Cerebellar cortex (tissue), 1 donor: ENCODE results near the gene MFAP3L.

Experiments used
- DNase-seq: peaks from one replicate; pipeline ENCODE4 v3.0.0-alpha.2; 2015; ENCODE audit warnings: low spot score

MFAP3L gene

GRCh38 chr4:170022211-170022610 is 4.0 kb downstream of the MFAP3L start:
- DNase-seq = no peak

- no peak for DNase-seq
Measured at GRCh38 chr4:170017252-170017651, 8.9 kb downstream of the MFAP3L start.

- DNase-seq = peak; percentile 80
Measured at GRCh38 chr4:170015285-170015684, 10.9 kb downstream of the MFAP3L start.

- peak; percentile 92 for DNase-seq
Measured at GRCh38 chr4:170014359-170015011, 11.7 kb downstream of the MFAP3L start.

- DNase-seq = no peak
Measured at GRCh38 chr4:170012629-170012958, 13.6 kb downstream of the MFAP3L start.

- peak; percentile 84 for DNase-seq
Measured at GRCh38 chr4:170011921-170012628, 14.1 kb downstream of the MFAP3L start.

GRCh38 chr4:170009291-170009690 is 16.9 kb downstream of the MFAP3L start:
- DNase-seq = no peak

GRCh38 chr4:170008801-170009200 is 17.4 kb downstream of the MFAP3L start:
- DNase-seq = no peak

- DNase-seq = no peak
Measured at GRCh38 chr4:170008371-170008770, 17.8 kb downstream of the MFAP3L start.

GRCh38 chr4:170007113-170007512 is 19.1 kb downstream of the MFAP3L start:
- DNase-seq = no peak

- no peak for DNase-seq
Measured at GRCh38 chr4:170005472-170005871, 20.7 kb downstream of the MFAP3L start.

GRCh38 chr4:170004651-170005295 is 21.4 kb downstream of the MFAP3L start:
- DNase-seq = no peak

- DNase-seq = no peak
Measured at GRCh38 chr4:170003071-170004070, 22.8 kb downstream of the MFAP3L start.

- DNase-seq = no peak
Measured at GRCh38 chr4:170001745-170002267, 24.4 kb downstream of the MFAP3L start.

- no peak for DNase-seq
Measured at GRCh38 chr4:170001011-170001744, 25.0 kb downstream of the MFAP3L start.

GRCh38 chr4:169999923-170000322 is 26.3 kb downstream of the MFAP3L start:
- DNase-seq = no peak

GRCh38 chr4:169998981-169999380 is 27.2 kb downstream of the MFAP3L start:
- DNase-seq = no peak

GRCh38 chr4:169996379-169997240 is 29.6 kb downstream of the MFAP3L start:
- DNase-seq = no peak

- DNase-seq = peak; percentile 24
Measured at GRCh38 chr4:169993531-169993930, 32.7 kb downstream of the MFAP3L start.

- no peak for DNase-seq
Measured at GRCh38 chr4:169988252-169988651, 37.9 kb downstream of the MFAP3L start.
